Astrocyte (in vitro differentiated cells and primary cell): ENCODE data around the gene SLC9A9. TPM values are rescaled to one million over a fixed set of nuclear protein-coding genes. Genes with fewer than 3 reads are reported as not detected.

Experiments used
- DNase-seq: peaks from one replicate; pipeline ENCODE4 v3.0.0-alpha.2; 2010; ENCODE audit warnings: low read depth
- FAIRE-seq: peaks from 2 replicates; lab custom pipeline; 2011; peaks lifted over from hg19 to GRCh38; lab: Jason Lieb, UNC
- H2AFZ ChIP-seq: 2 replicates; pipeline ENCODE4 v1.6.0; 2012; ENCODE audit warnings: low read depth, low read length, inconsistent platforms
- H3K27ac ChIP-seq: 2 replicates; pipeline ENCODE4 v1.5.1; 2011; ENCODE audit warnings: low read depth, low read length, inconsistent platforms
- H3K27me3 ChIP-seq: 2 replicates; pipeline ENCODE4 v1.6.0; 2011; ENCODE audit warnings: low read length, inconsistent platforms; ENCODE audit not compliant: insufficient read depth
- H3K36me3 ChIP-seq: 2 replicates; pipeline ENCODE4 v1.5.1; 2011; ENCODE audit warnings: low read length, inconsistent platforms; ENCODE audit not compliant: insufficient read depth
- H3K4me1 ChIP-seq: 2 replicates; pipeline ENCODE4 v1.5.1; 2011; ENCODE audit warnings: low read length, inconsistent platforms; ENCODE audit not compliant: insufficient read depth
- H3K4me2 ChIP-seq: 2 replicates; pipeline ENCODE4 v1.6.0; 2012; ENCODE audit warnings: low read length, inconsistent platforms
- H3K4me3 ChIP-seq: 2 replicates; pipeline ENCODE4 v1.5.1; 2011; ENCODE audit warnings: low read depth, mild to moderate bottlenecking, low read length, inconsistent platforms; ENCODE audit not compliant: insufficient read depth
- H3K79me2 ChIP-seq: 2 replicates; pipeline ENCODE4 v1.6.0; 2012; ENCODE audit warnings: mild to moderate bottlenecking, low read length, inconsistent platforms; ENCODE audit not compliant: insufficient read depth
- H3K9ac ChIP-seq: 2 replicates; pipeline ENCODE4 v1.6.0; 2012; ENCODE audit warnings: mild to moderate bottlenecking, low read length, inconsistent platforms
- H3K9me3 ChIP-seq: 2 replicates; pipeline ENCODE4 v1.5.1; 2012; ENCODE audit warnings: low read depth, mild to moderate bottlenecking, low read length, inconsistent platforms; ENCODE audit not compliant: insufficient read depth
- H4K20me1 ChIP-seq: 2 replicates; pipeline ENCODE4 v1.6.0; 2012; ENCODE audit warnings: low read length, inconsistent platforms; ENCODE audit not compliant: insufficient read depth
- H3K27ac Mint-ChIP-seq: one replicate; pipeline ENCODE4 v1.8.0; 2021; ENCODE audit warnings: mild to moderate bottlenecking, mixed read lengths; ENCODE audit not compliant: unreplicated experiment
- H3K27me3 Mint-ChIP-seq: one replicate; pipeline ENCODE4 v1.8.0; 2021; ENCODE audit warnings: low read depth, mixed read lengths; ENCODE audit not compliant: unreplicated experiment
- H3K36me3 Mint-ChIP-seq: one replicate; pipeline ENCODE4 v1.8.0; 2021; ENCODE audit warnings: low read depth, mixed read lengths; ENCODE audit not compliant: unreplicated experiment
- H3K4me1 Mint-ChIP-seq: one replicate; pipeline ENCODE4 v1.8.0; 2021; ENCODE audit warnings: low read depth, mixed read lengths; ENCODE audit not compliant: unreplicated experiment
- H3K4me3 Mint-ChIP-seq: one replicate; pipeline ENCODE4 v1.8.0; 2021; ENCODE audit warnings: mild to moderate bottlenecking, moderate library complexity, mixed read lengths; ENCODE audit not compliant: unreplicated experiment
- H3K9me3 Mint-ChIP-seq: one replicate; pipeline ENCODE4 v1.8.0; 2021; ENCODE audit warnings: mild to moderate bottlenecking, mixed read lengths; ENCODE audit not compliant: unreplicated experiment
- EZH2 ChIP-seq: IDR thresholded peaks from 2 replicates; pipeline ENCODE4 v1.6.1; 2012; ENCODE audit warnings: mild to moderate bottlenecking, low read length, inconsistent platforms; ENCODE audit not compliant: insufficient read depth
- total RNA-seq: library from RNA; stranded (reverse); gene quantifications from 2 replicates; pipeline ENCODE4 v1.2.1, GENCODE V29; 2021
- TF ChIP-seq, protein P1 (sequence below): IDR thresholded peaks from 2 replicates; pipeline ENCODE4 v1.5.1; 2011; ENCODE audit warnings: low read depth, mild to moderate bottlenecking, inconsistent platforms, low read length, moderate library complexity; ENCODE audit not compliant: insufficient read depth

Gene SLC9A9
- total RNA-seq, 1 donor from 2014 or later, result 1.5 TPM

DNA sequence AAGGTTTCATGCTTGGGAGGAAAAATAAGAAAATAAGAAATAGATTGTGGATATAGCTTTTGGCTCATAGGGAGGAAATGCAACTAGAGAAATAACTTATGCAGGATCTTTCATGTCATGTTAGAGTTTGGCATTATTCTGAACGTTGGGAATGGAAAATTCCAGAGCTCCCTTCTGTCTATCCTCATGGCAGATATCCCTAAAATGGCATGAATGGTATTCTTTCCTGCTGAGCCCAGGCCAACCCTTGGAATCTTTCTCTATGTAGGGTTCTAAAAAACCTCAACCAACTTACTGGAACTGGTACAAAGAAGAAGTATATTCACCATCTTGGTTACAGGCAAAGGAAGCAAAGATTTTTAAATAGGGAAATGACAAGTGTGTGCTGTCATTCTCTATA is 516.2 kb downstream of the SLC9A9 start:
- Mint-ChIP-seq H3K4me3 (no peak overlapping the region), H3K27me3 (no peaks in the 10 kb centered on the region), H3K36me3 (no peaks in the 10 kb centered on the region), H3K27ac (no peak overlapping the region), H3K9me3 (peaks cover 5% of the 10 kb centered on the region), H3K4me1 (peaks cover 18% of the 10 kb centered on the region)
- Histone ChIP-seq H3K79me2 (no peaks in the 10 kb centered on the region), H3K4me3 (no peak overlapping the region), H2AFZ (no peak overlapping the region), H3K27ac (no peak overlapping the region), H4K20me1 (no peaks in the 10 kb centered on the region), H3K36me3 (no peaks in the 10 kb centered on the region), H3K9me3 (no peaks in the 10 kb centered on the region), H3K4me2 (no peak overlapping the region), H3K27me3 (no peaks in the 10 kb centered on the region), H3K9ac (no peak overlapping the region), H3K4me1 (peaks cover 6% of the 10 kb centered on the region)
- TF ChIP-seq, protein P1, sequence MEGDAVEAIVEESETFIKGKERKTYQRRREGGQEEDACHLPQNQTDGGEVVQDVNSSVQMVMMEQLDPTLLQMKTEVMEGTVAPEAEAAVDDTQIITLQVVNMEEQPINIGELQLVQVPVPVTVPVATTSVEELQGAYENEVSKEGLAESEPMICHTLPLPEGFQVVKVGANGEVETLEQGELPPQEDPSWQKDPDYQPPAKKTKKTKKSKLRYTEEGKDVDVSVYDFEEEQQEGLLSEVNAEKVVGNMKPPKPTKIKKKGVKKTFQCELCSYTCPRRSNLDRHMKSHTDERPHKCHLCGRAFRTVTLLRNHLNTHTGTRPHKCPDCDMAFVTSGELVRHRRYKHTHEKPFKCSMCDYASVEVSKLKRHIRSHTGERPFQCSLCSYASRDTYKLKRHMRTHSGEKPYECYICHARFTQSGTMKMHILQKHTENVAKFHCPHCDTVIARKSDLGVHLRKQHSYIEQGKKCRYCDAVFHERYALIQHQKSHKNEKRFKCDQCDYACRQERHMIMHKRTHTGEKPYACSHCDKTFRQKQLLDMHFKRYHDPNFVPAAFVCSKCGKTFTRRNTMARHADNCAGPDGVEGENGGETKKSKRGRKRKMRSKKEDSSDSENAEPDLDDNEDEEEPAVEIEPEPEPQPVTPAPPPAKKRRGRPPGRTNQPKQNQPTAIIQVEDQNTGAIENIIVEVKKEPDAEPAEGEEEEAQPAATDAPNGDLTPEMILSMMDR, result no peak
- no peak for TF ChIP-seq EZH2
- FAIRE-seq (no peak), DNase-seq (peak; percentile 14)

DNA sequence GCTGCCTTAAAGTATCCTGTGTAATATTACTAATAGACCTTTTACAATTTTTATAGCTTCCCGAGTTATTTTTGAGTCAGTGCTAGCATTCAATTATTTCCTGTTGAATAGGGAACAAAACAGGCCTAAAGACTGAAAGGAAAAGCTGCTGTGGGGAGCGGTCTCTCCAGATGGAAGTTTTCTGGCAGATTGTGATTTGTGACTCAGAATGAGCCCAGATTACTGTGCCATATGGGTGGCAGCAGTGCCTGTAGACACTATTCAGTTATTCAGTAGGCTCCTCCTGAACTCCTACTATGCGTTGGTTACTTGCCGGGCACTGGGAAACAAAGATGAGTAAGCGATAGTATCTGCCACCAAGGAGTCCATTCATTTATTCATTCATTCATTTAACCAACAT is 516.9 kb downstream of the SLC9A9 start:
- H3K9me3 ChIP-seq, result no peaks in the 10 kb centered on the region
- no peak overlapping the region for H2AFZ ChIP-seq
- no peaks in the 10 kb centered on the region for H3K36me3 ChIP-seq
- H3K4me1 Mint-ChIP-seq, result peaks cover 18% of the 10 kb centered on the region
- H3K27me3 Mint-ChIP-seq, result no peaks in the 10 kb centered on the region
- no peak overlapping the region for H3K27ac Mint-ChIP-seq
- TF ChIP-seq EZH2, result no peak
- H3K79me2 ChIP-seq, result no peaks in the 10 kb centered on the region
- H3K27ac ChIP-seq, result no peak overlapping the region
- peak; percentile 27 for DNase-seq
- no peaks in the 10 kb centered on the region for H3K36me3 Mint-ChIP-seq
- H3K4me3 Mint-ChIP-seq, result no peak overlapping the region
- H3K9ac ChIP-seq, result no peak overlapping the region
- peaks cover 6% of the 10 kb centered on the region for H3K4me1 ChIP-seq
- no peaks in the 10 kb centered on the region for H3K27me3 ChIP-seq
- H3K9me3 Mint-ChIP-seq, result peaks cover 5% of the 10 kb centered on the region
- peak overlapping the region; percentile 2 for H3K4me2 ChIP-seq
- H4K20me1 ChIP-seq, result no peaks in the 10 kb centered on the region
- no peak overlapping the region for H3K4me3 ChIP-seq
- FAIRE-seq, result no peak

DNA sequence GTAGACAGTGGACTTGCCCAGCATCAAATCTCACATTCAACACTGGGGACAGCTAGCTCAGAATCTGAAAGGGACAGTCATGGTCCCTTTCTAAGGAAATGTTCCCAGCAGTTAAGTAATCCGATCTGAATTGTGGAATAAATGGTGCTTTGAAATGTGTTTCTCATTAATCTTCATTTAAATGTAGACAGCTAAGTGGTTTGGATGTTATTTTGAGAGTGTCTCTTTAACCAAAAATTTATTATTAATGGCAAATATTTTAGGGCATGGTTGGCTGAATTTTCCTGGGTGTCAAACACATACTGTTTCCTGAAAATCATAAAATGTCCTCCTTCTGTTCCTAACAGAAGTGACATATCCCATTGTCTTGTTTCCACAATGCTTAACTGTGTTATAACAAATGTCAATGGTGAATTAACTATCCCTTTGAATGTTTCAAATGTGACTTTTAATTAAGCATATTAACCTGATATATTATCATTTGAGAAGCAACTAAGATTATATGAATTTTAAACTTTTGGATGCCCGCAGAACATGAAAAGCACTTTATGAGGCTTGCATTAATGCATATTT is 517.9 kb downstream of the SLC9A9 start:
- Histone ChIP-seq H2AFZ (peak overlapping the region; percentile 19), H3K9ac (no peak overlapping the region), H3K4me1 (peaks cover 6% of the 10 kb centered on the region), H3K4me2 (peak overlapping the region; percentile 49), H3K4me3 (no peak overlapping the region), H3K79me2 (no peaks in the 10 kb centered on the region), H4K20me1 (no peaks in the 10 kb centered on the region), H3K36me3 (no peaks in the 10 kb centered on the region), H3K27me3 (no peaks in the 10 kb centered on the region), H3K9me3 (no peaks in the 10 kb centered on the region), H3K27ac (no peak overlapping the region)
- DNase-seq (no peak), FAIRE-seq (no peak)
- Mint-ChIP-seq H3K27me3 (no peaks in the 10 kb centered on the region), H3K4me1 (peaks cover 18% of the 10 kb centered on the region), H3K9me3 (peaks cover under 1% of the 10 kb centered on the region), H3K36me3 (no peaks in the 10 kb centered on the region), H3K4me3 (no peak overlapping the region), H3K27ac (no peak overlapping the region)
- TF ChIP-seq, protein P1, result no peak
- no peak for TF ChIP-seq EZH2
